ENCODE data around the gene PHC2.

The PHC2 gene

DNA sequence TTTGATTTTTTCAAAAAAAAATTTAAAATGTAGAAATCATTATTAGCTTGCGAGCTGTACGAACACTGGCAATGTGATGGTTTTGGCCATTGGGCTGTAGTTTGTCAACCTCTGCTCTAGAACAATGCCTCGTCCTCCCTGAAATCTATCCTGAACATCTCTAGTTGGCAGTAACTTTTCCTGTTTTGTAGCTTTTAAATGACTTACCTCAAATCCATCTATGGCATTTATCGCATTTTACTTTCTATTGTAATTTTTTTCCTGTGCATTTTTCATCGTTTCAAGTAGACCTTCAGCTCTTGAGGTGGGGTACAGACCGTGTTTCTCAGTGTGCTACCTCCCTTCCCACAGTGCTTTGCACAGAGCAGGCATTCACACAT lies 79.6 kb downstream of the PHC2 start:
- no peak for TF ChIP-seq TCF12 (IDR thresholded peaks at IDR 0.05; ENCODE audit: low read depth)
- TF ChIP-seq, protein P1, sequence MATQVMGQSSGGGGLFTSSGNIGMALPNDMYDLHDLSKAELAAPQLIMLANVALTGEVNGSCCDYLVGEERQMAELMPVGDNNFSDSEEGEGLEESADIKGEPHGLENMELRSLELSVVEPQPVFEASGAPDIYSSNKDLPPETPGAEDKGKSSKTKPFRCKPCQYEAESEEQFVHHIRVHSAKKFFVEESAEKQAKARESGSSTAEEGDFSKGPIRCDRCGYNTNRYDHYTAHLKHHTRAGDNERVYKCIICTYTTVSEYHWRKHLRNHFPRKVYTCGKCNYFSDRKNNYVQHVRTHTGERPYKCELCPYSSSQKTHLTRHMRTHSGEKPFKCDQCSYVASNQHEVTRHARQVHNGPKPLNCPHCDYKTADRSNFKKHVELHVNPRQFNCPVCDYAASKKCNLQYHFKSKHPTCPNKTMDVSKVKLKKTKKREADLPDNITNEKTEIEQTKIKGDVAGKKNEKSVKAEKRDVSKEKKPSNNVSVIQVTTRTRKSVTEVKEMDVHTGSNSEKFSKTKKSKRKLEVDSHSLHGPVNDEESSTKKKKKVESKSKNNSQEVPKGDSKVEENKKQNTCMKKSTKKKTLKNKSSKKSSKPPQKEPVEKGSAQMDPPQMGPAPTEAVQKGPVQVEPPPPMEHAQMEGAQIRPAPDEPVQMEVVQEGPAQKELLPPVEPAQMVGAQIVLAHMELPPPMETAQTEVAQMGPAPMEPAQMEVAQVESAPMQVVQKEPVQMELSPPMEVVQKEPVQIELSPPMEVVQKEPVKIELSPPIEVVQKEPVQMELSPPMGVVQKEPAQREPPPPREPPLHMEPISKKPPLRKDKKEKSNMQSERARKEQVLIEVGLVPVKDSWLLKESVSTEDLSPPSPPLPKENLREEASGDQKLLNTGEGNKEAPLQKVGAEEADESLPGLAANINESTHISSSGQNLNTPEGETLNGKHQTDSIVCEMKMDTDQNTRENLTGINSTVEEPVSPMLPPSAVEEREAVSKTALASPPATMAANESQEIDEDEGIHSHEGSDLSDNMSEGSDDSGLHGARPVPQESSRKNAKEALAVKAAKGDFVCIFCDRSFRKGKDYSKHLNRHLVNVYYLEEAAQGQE (IDR thresholded peaks at IDR 0.05; ENCODE audit: low read depth) = no peak
- no peak for TF ChIP-seq TAF1 (IDR thresholded peaks at IDR 0.05; ENCODE audit: low read depth)
- no peak for TF ChIP-seq CREB1 (IDR thresholded peaks at IDR 0.05; ENCODE audit: low read depth)
- TF ChIP-seq RAD21 (IDR thresholded peaks at IDR 0.05; ENCODE audit: low read depth) = no peak
- TF ChIP-seq FOXM1 (IDR thresholded peaks at IDR 0.05; ENCODE audit: borderline replicate concordance, low read depth) = no peak
- no peak for TF ChIP-seq TEAD4 (IDR thresholded peaks at IDR 0.05)

DNA sequence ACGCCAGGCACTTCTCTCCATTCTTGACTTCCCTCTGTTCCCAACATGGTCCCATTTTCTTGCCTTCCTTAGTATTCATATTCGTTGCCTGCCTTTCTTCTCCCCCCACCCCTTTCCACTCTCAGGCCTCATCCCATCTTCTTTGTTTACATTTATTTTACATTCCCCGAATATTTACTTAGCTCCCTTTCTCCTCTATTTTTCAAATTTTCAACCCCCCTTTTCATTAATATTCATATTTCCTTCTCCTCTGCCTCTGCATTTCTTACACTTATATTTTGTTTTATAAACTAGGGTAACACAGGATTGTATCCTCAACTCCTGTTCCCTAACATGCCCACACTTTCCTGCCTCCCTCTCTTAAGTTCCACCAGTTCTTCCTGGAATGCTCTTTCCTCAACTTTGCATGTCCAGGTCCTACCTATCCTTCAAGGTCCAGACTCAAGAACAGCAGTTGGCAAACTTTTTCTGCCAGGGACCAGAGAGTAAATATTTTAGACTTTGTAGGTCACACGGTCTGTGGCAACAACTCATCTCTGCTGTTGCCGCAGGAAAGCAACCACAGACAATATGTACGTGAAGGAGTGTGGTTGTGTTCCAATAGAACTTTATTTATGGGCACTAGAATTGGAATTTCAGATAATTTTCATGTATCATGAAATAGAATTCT lies 80.1 kb downstream of the PHC2 start:
- 0 out of 2 replicates have a peak, but pooled peaks have one; percentile 38 for TF ChIP-seq NFIC (IDR thresholded peaks at IDR 0.05)
- TF ChIP-seq, protein P1 (IDR thresholded peaks at IDR 0.05; ENCODE audit: low read depth) = no peak

DNA sequence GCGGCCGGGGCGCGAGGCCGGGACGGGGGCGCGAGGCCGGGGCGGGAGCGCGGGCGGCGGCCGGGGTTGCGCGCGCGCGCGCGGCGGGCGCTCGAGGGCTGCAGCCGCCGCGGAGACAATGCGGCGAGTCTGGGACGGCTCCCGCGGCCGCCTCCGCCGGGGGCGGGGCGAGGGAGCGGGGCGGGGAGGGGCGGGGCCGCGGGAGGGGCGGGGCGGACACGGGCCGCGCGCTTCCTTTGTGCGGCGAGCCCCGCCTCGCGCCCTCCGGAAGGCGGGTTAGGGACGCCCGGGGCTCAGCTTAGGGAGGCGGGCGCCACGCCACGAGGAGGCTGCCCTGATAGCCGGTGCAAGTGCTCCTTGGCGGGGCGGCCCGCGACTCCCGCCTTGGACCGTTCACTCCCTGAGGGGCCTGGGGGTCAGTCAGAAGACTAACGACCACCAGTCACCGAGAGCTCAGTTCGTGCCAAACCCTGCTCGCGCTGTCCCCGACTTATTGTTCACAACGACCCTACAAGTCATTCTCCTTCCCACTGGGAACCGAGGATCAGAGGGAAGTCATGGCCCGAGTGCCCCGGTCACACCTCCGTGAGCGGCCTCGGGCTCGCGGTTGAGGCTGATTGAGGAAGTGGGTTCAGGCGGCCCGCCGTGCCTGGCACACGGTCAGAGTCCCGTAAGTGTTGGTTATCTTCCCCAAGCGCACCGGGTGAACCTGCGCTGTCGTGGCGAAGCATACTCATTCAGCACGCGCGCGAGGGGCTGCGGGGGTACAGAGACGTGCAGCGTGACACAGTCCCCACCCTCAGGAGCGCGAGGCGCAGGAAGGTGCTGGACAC lies 80.9 kb downstream of the PHC2 start:
- TF ChIP-seq EGR1 (IDR thresholded peaks at IDR 0.05) = no peak
- 0 out of 2 replicates have a peak, but pooled peaks have one; percentile 49 for TF ChIP-seq ZBTB7A (IDR thresholded peaks at IDR 0.05; ENCODE audit: low read depth)
- peak; percentile 64; the same call in 1 of the 2 replicates for TF ChIP-seq TAF1 (IDR thresholded peaks at IDR 0.05; ENCODE audit: low read depth)
- TF ChIP-seq EP300 (IDR thresholded peaks at IDR 0.05; ENCODE audit: borderline replicate concordance) = no peak
- TF ChIP-seq, protein P2, sequence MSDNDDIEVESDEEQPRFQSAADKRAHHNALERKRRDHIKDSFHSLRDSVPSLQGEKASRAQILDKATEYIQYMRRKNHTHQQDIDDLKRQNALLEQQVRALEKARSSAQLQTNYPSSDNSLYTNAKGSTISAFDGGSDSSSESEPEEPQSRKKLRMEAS (IDR thresholded peaks at IDR 0.05) = peak; percentile 84
- peak; percentile 59 for TF ChIP-seq NFIC (IDR thresholded peaks at IDR 0.05)
- no peak for TF ChIP-seq FOXM1 (IDR thresholded peaks at IDR 0.05; ENCODE audit: borderline replicate concordance, low read depth)
- no peak for TF ChIP-seq RAD21 (IDR thresholded peaks at IDR 0.05; ENCODE audit: low read depth)
- TF ChIP-seq CEBPB (IDR thresholded peaks at IDR 0.05) = no peak
- no peak for TF ChIP-seq YY1 (IDR thresholded peaks at IDR 0.05; ENCODE audit: low read depth)
- TF ChIP-seq, protein P1 (IDR thresholded peaks at IDR 0.05; ENCODE audit: low read depth) = no peak

DNA sequence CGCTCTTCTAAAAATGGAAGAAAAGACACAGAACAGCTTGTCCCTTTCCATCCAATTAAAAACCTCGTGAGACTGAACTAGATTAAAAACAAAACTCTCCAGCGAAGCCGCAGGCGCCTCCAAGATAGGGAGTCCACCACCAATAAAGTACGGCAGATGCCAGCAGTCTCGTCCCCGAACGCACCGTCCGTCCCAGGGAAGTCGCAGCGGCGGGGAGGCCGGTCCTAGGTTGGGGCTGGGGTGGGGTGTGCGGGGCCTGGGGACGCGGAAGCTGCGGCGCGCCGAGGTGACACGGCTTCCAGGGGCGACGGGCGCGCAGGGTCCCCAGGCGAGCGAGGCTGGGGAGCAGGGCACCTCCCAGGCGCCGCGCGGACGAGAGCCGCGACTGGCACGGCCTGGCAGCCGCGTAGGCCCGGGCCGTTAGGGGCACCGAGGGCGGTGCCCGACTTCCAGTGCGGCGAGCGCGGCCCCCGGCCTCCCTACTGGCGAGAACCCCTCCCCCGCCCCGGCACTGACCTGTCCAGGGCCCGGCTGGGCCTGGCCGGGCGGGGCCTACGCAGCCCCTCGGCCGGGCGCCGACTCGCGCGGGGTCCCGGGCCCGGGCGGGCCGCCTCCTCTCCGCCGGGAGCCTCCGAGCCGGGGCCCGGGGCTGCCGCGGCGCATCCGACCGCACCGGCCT lies 81.7 kb downstream of the PHC2 start:
- TF ChIP-seq TEAD4 (IDR thresholded peaks at IDR 0.05) (no peak), EP300 (IDR thresholded peaks at IDR 0.05; ENCODE audit: borderline replicate concordance) (no peak), NFIC (IDR thresholded peaks at IDR 0.05) (no peak), TCF12 (IDR thresholded peaks at IDR 0.05; ENCODE audit: low read depth) (no peak), TAF1 (IDR thresholded peaks at IDR 0.05; ENCODE audit: low read depth) (no peak), EGR1 (IDR thresholded peaks at IDR 0.05) (no peak), CREB1 (IDR thresholded peaks at IDR 0.05; ENCODE audit: low read depth) (no peak), RAD21 (IDR thresholded peaks at IDR 0.05; ENCODE audit: low read depth) (no peak)
- TF ChIP-seq, protein P2 (IDR thresholded peaks at IDR 0.05) = no peak
- TF ChIP-seq, protein P3, sequence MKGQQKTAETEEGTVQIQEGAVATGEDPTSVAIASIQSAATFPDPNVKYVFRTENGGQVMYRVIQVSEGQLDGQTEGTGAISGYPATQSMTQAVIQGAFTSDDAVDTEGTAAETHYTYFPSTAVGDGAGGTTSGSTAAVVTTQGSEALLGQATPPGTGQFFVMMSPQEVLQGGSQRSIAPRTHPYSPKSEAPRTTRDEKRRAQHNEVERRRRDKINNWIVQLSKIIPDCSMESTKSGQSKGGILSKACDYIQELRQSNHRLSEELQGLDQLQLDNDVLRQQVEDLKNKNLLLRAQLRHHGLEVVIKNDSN (IDR thresholded peaks at IDR 0.05) = no peak
- TF ChIP-seq, protein P1 (IDR thresholded peaks at IDR 0.05; ENCODE audit: low read depth) = no peak
